GM23338 (cell line): ENCODE measurements around the gene CD28. TPM values are rescaled to one million over a fixed set of nuclear protein-coding genes. Genes with fewer than 3 reads are reported as not detected.

Source experiments
- ATAC-seq: fragments of 200-7000 bp; cut with Tn5 transposase; 3 replicates; pipeline ENCODE4 v1.9.1; 2020
- DNase-seq: peaks from one replicate; pipeline ENCODE4 v3.0.0-alpha.2; 2015; ENCODE audit warnings: low spot score
- H2AFZ ChIP-seq: fragments of 200-600 bp; sonication (generic); 2 replicates; pipeline ENCODE4 v1.8.0; 2016; ENCODE audit warnings: antibody characterized with exemption, mild to moderate bottlenecking, moderate library complexity
- H3F3A ChIP-seq: fragments of 200-600 bp; sonication (generic); replicated peaks from 2 replicates; pipeline ENCODE4 v1.8.0; 2017; ENCODE audit warnings: antibody characterized with exemption, mixed run types, low read depth
- H3K27ac ChIP-seq: fragments of 200-600 bp; sonication (generic); 2 replicates; pipeline ENCODE4 v1.6.1; 2016; ENCODE audit warnings: low read depth
- H3K27me3 ChIP-seq: fragments of 200-600 bp; sonication (generic); 2 replicates; pipeline ENCODE4 v1.8.0; 2016; ENCODE audit warnings: mild to moderate bottlenecking, mixed run types, moderate library complexity; ENCODE audit not compliant: insufficient read depth
- H3K36me3 ChIP-seq: fragments of 200-600 bp; sonication (generic); 2 replicates; pipeline ENCODE4 v1.8.0; 2016; ENCODE audit warnings: mild to moderate bottlenecking; ENCODE audit not compliant: insufficient read depth
- H3K4me1 ChIP-seq: fragments of 200-600 bp; sonication (generic); 2 replicates; pipeline ENCODE4 v1.8.0; 2016; ENCODE audit warnings: mild to moderate bottlenecking, moderate library complexity; ENCODE audit not compliant: insufficient read depth
- H3K4me2 ChIP-seq: fragments of 200-600 bp; sonication (generic); 2 replicates; pipeline ENCODE4 v1.7.1; 2017; ENCODE audit warnings: mixed run types
- H3K4me3 ChIP-seq: fragments of 200-600 bp; sonication (generic); 2 replicates; pipeline ENCODE4 v1.6.1; 2016; ENCODE audit warnings: mixed run types
- H3K79me2 ChIP-seq: fragments of 200-600 bp; sonication (generic); replicated peaks from 2 replicates; pipeline ENCODE4 v1.8.0; 2017; ENCODE audit warnings: mild to moderate bottlenecking; ENCODE audit not compliant: insufficient read depth
- H3K9me2 ChIP-seq: fragments of 200-600 bp; sonication (generic); 2 replicates; pipeline ENCODE4 v1.8.0; 2017; ENCODE audit not compliant: insufficient read depth
- H4K20me1 ChIP-seq: fragments of 200-600 bp; sonication (generic); replicated peaks from 2 replicates; pipeline ENCODE4 v1.8.0; 2017; ENCODE audit warnings: mild to moderate bottlenecking; ENCODE audit not compliant: insufficient read depth
- H3K27ac Mint-ChIP-seq: 2 replicates; pipeline ENCODE4 v1.8.0; 2020; ENCODE audit warnings: inconsistent platforms, mild to moderate bottlenecking, moderate library complexity, mixed read lengths
- H3K27me3 Mint-ChIP-seq: 3 replicates; pipeline ENCODE4 v1.8.0; 2022; ENCODE audit warnings: low read depth, mild to moderate bottlenecking, moderate library complexity, mixed read lengths, inconsistent platforms; ENCODE audit not compliant: insufficient read depth, poor library complexity
- H3K36me3 Mint-ChIP-seq: 3 replicates; pipeline ENCODE4 v1.8.0; 2021; ENCODE audit warnings: low read depth, mild to moderate bottlenecking, inconsistent platforms, moderate library complexity, mixed read lengths
- H3K4me1 Mint-ChIP-seq: 3 replicates; pipeline ENCODE4 v1.8.0; 2020; ENCODE audit warnings: mild to moderate bottlenecking, inconsistent platforms, mixed read lengths
- H3K4me3 Mint-ChIP-seq: 3 replicates; pipeline ENCODE4 v1.8.0; 2021; ENCODE audit warnings: moderate library complexity, mild to moderate bottlenecking, inconsistent platforms, mixed read lengths
- H3K9me3 Mint-ChIP-seq: 3 replicates; pipeline ENCODE4 v1.8.0; 2020; ENCODE audit warnings: moderate library complexity, mild to moderate bottlenecking, inconsistent platforms, mixed read lengths
- CREB1 ChIP-seq: fragments of 250-450 bp; sonication (Bioruptor Pico); IDR thresholded peaks from 2 replicates; pipeline ENCODE4 v1.5.0; 2020; ENCODE audit warnings: low read depth, mild to moderate bottlenecking, moderate library complexity
- EZH2 ChIP-seq: fragments of 200-600 bp; sonication (generic); IDR thresholded peaks from one replicate; pipeline ENCODE4 v1.8.0; 2017; ENCODE audit warnings: antibody characterized with exemption, mild to moderate bottlenecking, low read depth; ENCODE audit not compliant: unreplicated experiment
- EZH2phosphoT487 ChIP-seq: fragments of 200-600 bp; sonication (generic); IDR thresholded peaks from one replicate; pipeline ENCODE4 v1.8.1; 2018; ENCODE audit warnings: antibody characterized with exemption; ENCODE audit not compliant: unreplicated experiment
- JUNB ChIP-seq: IDR thresholded peaks from one replicate; pipeline ENCODE4 v1.6.1; 2016; ENCODE audit warnings: antibody characterized with exemption; ENCODE audit not compliant: unreplicated experiment
- NANOG ChIP-seq: IDR thresholded peaks from 2 replicates; pipeline ENCODE4 v1.6.1; 2016; ENCODE audit warnings: antibody characterized with exemption, borderline replicate concordance
- STAT1 ChIP-seq: IDR thresholded peaks from one replicate; pipeline ENCODE4 v1.6.1; 2016; ENCODE audit warnings: antibody characterized with exemption; ENCODE audit not compliant: unreplicated experiment
- ZNF114 ChIP-seq: fragments of 250-450 bp; sonication (Bioruptor Pico); IDR thresholded peaks from 2 replicates; pipeline ENCODE4 v1.5.0; 2020; ENCODE audit warnings: mild to moderate bottlenecking, moderate library complexity
- ZNF331 ChIP-seq: fragments of 250-450 bp; sonication (Bioruptor Pico); IDR thresholded peaks from 2 replicates; pipeline ENCODE4 v1.5.0; 2020; ENCODE audit warnings: low read depth, mild to moderate bottlenecking, moderate library complexity
- polyA plus RNA-seq: library from polyadenylated mRNA; unstranded; fragments of >200 nt; fragmentation: Nextera tagmentation; extraction: Ambion mirVana; gene quantifications from 2 replicates; pipeline ENCODE4 v1.2.1, GENCODE V29; 2016
- total RNA-seq: library from RNA; depleted of rRNA; stranded (reverse); fragments of >200 nt; shearing (Covaris generic); gene quantifications from 2 replicates; pipeline ENCODE4 v1.2.3, GENCODE V29; 2014
- TF ChIP-seq, protein P1 (sequence below): IDR thresholded peaks from one replicate; pipeline ENCODE4 v1.6.1; 2018; ENCODE audit warnings: antibody characterized with exemption; ENCODE audit not compliant: unreplicated experiment
- TF ChIP-seq, protein P2 (sequence below): fragments of 250-450 bp; sonication (Bioruptor Pico); IDR thresholded peaks from 2 replicates; pipeline ENCODE4 v1.5.0; 2020; ENCODE audit warnings: mild to moderate bottlenecking, moderate library complexity
- TF ChIP-seq, protein P3 (sequence below): IDR thresholded peaks from 2 replicates; pipeline ENCODE4 v1.6.1; 2016; ENCODE audit warnings: antibody characterized with exemption

The CD28 gene
- total and polyA plus RNA-seq, 2 experiments from 2014 or later = not detected

DNA sequence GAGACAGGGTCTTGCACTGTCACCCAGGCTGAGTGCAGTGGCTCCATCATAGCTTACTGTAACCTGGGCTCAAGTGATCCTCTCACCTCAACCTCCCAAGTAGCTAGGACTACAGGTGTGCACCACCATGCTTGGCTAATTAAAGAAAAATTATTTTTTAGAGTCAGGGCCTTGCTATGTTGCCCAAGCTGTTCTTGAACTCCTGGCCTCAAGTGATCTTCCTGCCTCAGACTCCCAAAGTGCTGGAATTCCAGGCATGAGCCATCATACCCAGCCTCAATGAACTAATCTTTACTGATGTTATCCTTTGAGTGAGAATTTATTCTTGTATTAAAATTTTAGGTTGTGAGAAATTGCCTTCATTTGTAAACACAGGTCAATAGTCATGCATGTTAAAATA, 27.0 kb upstream of the CD28 start (continued):
- TF ChIP-seq, protein P1, sequence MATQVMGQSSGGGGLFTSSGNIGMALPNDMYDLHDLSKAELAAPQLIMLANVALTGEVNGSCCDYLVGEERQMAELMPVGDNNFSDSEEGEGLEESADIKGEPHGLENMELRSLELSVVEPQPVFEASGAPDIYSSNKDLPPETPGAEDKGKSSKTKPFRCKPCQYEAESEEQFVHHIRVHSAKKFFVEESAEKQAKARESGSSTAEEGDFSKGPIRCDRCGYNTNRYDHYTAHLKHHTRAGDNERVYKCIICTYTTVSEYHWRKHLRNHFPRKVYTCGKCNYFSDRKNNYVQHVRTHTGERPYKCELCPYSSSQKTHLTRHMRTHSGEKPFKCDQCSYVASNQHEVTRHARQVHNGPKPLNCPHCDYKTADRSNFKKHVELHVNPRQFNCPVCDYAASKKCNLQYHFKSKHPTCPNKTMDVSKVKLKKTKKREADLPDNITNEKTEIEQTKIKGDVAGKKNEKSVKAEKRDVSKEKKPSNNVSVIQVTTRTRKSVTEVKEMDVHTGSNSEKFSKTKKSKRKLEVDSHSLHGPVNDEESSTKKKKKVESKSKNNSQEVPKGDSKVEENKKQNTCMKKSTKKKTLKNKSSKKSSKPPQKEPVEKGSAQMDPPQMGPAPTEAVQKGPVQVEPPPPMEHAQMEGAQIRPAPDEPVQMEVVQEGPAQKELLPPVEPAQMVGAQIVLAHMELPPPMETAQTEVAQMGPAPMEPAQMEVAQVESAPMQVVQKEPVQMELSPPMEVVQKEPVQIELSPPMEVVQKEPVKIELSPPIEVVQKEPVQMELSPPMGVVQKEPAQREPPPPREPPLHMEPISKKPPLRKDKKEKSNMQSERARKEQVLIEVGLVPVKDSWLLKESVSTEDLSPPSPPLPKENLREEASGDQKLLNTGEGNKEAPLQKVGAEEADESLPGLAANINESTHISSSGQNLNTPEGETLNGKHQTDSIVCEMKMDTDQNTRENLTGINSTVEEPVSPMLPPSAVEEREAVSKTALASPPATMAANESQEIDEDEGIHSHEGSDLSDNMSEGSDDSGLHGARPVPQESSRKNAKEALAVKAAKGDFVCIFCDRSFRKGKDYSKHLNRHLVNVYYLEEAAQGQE = no peak
- TF ChIP-seq CREB1 (CRISPR knock-in tag) = no peak

GRCh38 chr2:203681978-203682377, 24.5 kb upstream of the CD28 start:
- Histone ChIP-seq H3K79me2 (no peaks in the 10 kb centered on the region), H3K36me3 (no peaks in the 10 kb centered on the region), H2AFZ (peak overlapping the region; percentile 90), H3F3A (no peaks in the 10 kb centered on the region), H3K27ac (no peak overlapping the region), H3K4me2 (no peak overlapping the region), H3K4me3 (no peak overlapping the region), H3K9me2 (peaks cover 8% of the 10 kb centered on the region), H4K20me1 (no peaks in the 10 kb centered on the region), H3K27me3 (no peaks in the 10 kb centered on the region), H3K4me1 (no peaks in the 10 kb centered on the region)
- no peak overlapping the region for H3K27ac Mint-ChIP-seq
- no peak overlapping the region for H3K4me3 Mint-ChIP-seq
- DNase-seq (no peak), ATAC-seq (no peak)
- H3K4me1 Mint-ChIP-seq = no peaks in the 10 kb centered on the region; the same call in 2 of the 3 replicates
- no peaks in the 10 kb centered on the region for H3K9me3 Mint-ChIP-seq
- no peaks in the 10 kb centered on the region for H3K36me3 Mint-ChIP-seq
- H3K27me3 Mint-ChIP-seq = peaks cover 3% of the 10 kb centered on the region
- TF ChIP-seq ZNF331 (CRISPR knock-in tag) (no peak), ZNF114 (no peak), STAT1 (no peak), NANOG (no peak), EZH2phosphoT487 (no peak), EZH2 (no peak), CREB1 (CRISPR knock-in tag) (no peak), JUNB (no peak)
- TF ChIP-seq, protein P2, sequence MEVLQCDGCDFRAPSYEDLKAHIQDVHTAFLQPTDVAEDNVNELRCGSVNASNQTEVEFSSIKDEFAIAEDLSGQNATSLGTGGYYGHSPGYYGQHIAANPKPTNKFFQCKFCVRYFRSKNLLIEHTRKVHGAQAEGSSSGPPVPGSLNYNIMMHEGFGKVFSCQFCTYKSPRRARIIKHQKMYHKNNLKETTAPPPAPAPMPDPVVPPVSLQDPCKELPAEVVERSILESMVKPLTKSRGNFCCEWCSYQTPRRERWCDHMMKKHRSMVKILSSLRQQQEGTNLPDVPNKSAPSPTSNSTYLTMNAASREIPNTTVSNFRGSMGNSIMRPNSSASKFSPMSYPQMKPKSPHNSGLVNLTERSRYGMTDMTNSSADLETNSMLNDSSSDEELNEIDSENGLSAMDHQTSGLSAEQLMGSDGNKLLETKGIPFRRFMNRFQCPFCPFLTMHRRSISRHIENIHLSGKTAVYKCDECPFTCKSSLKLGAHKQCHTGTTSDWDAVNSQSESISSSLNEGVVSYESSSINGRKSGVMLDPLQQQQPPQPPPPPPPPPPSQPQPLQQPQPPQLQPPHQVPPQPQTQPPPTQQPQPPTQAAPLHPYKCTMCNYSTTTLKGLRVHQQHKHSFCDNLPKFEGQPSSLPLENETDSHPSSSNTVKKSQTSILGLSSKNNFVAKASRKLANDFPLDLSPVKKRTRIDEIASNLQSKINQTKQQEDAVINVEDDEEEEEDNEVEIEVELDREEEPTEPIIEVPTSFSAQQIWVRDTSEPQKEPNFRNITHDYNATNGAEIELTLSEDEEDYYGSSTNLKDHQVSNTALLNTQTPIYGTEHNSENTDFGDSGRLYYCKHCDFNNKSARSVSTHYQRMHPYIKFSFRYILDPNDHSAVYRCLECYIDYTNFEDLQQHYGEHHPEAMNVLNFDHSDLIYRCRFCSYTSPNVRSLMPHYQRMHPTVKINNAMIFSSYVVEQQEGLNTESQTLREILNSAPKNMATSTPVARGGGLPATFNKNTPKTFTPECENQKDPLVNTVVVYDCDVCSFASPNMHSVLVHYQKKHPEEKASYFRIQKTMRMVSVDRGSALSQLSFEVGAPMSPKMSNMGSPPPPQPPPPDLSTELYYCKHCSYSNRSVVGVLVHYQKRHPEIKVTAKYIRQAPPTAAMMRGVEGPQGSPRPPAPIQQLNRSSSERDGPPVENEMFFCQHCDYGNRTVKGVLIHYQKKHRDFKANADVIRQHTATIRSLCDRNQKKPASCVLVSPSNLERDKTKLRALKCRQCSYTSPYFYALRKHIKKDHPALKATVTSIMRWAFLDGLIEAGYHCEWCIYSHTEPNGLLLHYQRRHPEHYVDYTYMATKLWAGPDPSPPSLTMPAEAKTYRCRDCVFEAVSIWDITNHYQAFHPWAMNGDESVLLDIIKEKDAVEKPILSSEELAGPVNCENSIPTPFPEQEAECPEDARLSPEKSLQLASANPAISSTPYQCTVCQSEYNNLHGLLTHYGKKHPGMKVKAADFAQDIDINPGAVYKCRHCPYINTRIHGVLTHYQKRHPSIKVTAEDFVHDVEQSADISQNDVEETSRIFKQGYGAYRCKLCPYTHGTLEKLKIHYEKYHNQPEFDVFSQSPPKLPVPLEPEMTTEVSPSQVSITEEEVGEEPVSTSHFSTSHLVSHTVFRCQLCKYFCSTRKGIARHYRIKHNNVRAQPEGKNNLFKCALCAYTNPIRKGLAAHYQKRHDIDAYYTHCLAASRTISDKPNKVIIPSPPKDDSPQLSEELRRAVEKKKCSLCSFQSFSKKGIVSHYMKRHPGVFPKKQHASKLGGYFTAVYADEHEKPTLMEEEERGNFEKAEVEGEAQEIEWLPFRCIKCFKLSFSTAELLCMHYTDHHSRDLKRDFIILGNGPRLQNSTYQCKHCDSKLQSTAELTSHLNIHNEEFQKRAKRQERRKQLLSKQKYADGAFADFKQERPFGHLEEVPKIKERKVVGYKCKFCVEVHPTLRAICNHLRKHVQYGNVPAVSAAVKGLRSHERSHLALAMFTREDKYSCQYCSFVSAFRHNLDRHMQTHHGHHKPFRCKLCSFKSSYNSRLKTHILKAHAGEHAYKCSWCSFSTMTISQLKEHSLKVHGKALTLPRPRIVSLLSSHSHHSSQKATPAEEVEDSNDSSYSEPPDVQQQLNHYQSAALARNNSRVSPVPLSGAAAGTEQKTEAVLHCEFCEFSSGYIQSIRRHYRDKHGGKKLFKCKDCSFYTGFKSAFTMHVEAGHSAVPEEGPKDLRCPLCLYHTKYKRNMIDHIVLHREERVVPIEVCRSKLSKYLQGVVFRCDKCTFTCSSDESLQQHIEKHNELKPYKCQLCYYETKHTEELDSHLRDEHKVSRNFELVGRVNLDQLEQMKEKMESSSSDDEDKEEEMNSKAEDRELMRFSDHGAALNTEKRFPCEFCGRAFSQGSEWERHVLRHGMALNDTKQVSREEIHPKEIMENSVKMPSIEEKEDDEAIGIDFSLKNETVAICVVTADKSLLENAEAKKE = no peak
- TF ChIP-seq, protein P3, sequence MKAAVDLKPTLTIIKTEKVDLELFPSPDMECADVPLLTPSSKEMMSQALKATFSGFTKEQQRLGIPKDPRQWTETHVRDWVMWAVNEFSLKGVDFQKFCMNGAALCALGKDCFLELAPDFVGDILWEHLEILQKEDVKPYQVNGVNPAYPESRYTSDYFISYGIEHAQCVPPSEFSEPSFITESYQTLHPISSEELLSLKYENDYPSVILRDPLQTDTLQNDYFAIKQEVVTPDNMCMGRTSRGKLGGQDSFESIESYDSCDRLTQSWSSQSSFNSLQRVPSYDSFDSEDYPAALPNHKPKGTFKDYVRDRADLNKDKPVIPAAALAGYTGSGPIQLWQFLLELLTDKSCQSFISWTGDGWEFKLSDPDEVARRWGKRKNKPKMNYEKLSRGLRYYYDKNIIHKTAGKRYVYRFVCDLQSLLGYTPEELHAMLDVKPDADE = no peak
- TF ChIP-seq, protein P1 = no peak
